ENCODE measurements around the gene PTPRF. TPM values are rescaled to one million over a fixed set of nuclear protein-coding genes. Genes with fewer than 3 reads are reported as not detected.

PTPRF gene
- total RNA-seq, 2 donors from 2014 or later: 203 to 250 TPM

- Histone ChIP-seq H3K36me3 (ENCODE audit: control insufficient read depth, insufficient read depth, low read length) (no peaks in the 10 kb centered on the region), H3K27ac (ENCODE audit: low read depth, low read length) (no peak overlapping the region), H3K9me3 (ENCODE audit: control insufficient read depth, low read length) (no peaks in the 10 kb centered on the region), H3K9ac (ENCODE audit: extremely low read depth, low read length, poor library complexity, severe bottlenecking) (no peak overlapping the region), H3K4me3 (ENCODE audit: low read length) (no peak overlapping the region), H3K4me1 (ENCODE audit: control insufficient read depth, insufficient read depth, low read length) (no peaks in the 10 kb centered on the region), H3K27me3 (ENCODE audit: control insufficient read depth, insufficient read depth, low read length, poor library complexity, severe bottlenecking) (no peaks in the 10 kb centered on the region)
- H3K4me3 Mint-ChIP-seq: no peak overlapping the region
- H3K9me3 Mint-ChIP-seq: no peaks in the 10 kb centered on the region
- H3K4me1 Mint-ChIP-seq: peaks cover 15% of the 10 kb centered on the region
- peaks cover 13% of the 10 kb centered on the region for H3K27me3 Mint-ChIP-seq (ENCODE audit: insufficient read depth)
- no peak for TF ChIP-seq CTCF (conservative IDR thresholded peaks at IDR 0.05)
- DNase-seq: no peak
- H3K36me3 Mint-ChIP-seq (ENCODE audit: low read depth): no peaks in the 10 kb centered on the region
- H3K27ac Mint-ChIP-seq: no peak overlapping the region
- WGBS, 2 experiments (ENCODE audit: insufficient coverage in 1 of 2, insufficient read length in 1 of 2): 90 to 93% methylated on average over 11 to 13 of the region's 13 CpGs
These were observed 7.8 kb upstream of the PTPRF start for GRCh38 chr1:43522776-43523480.

- Mint-ChIP-seq H3K27me3 (ENCODE audit: insufficient read depth) (peaks cover 9% of the 10 kb centered on the region), H3K4me3 (no peak overlapping the region), H3K27ac (no peak overlapping the region), H3K4me1 (peaks cover 21% of the 10 kb centered on the region), H3K9me3 (no peaks in the 10 kb centered on the region), H3K36me3 (ENCODE audit: low read depth) (no peaks in the 10 kb centered on the region)
- Histone ChIP-seq H3K9me3 (ENCODE audit: control insufficient read depth, low read length) (no peaks in the 10 kb centered on the region), H3K4me1 (ENCODE audit: control insufficient read depth, insufficient read depth, low read length) (no peaks in the 10 kb centered on the region), H3K4me3 (ENCODE audit: low read length) (no peak overlapping the region), H3K9ac (ENCODE audit: extremely low read depth, low read length, poor library complexity, severe bottlenecking) (no peak overlapping the region), H3K27ac (ENCODE audit: low read depth, low read length) (no peak overlapping the region), H3K27me3 (ENCODE audit: control insufficient read depth, insufficient read depth, low read length, poor library complexity, severe bottlenecking) (no peaks in the 10 kb centered on the region), H3K36me3 (ENCODE audit: control insufficient read depth, insufficient read depth, low read length) (no peaks in the 10 kb centered on the region)
- WGBS, 2 experiments (ENCODE audit: insufficient coverage in 1 of 2, insufficient read length in 1 of 2): 94 to 95% methylated on average over 8 of the region's 8 CpGs
- TF ChIP-seq CTCF (conservative IDR thresholded peaks at IDR 0.05): no peak
- no peak for DNase-seq
These were observed 5.9 kb upstream of the PTPRF start for GRCh38 chr1:43524804-43525203.

DNA sequence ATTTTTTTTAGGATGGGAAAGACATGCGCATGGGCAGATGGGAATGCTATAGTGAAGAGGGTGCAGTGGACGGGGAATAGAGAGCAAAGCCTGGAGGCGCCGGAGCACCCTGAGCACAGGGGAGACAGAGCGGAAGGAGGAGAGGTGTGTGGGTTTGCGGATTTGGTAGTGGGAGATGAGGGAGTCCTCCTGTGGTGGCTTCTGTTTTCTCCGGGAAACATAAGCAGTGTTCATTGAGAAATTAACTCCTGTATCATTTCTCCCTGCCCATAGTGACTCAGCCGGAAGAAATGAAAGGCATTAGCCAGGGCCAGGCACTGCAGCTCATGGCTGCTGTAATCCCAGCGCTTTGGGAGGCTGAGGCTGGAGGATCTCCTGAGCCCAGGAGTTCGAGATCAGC is 4.7 kb upstream of the PTPRF start:
- Mint-ChIP-seq H3K4me3 (no peak overlapping the region), H3K4me1 (peaks cover 25% of the 10 kb centered on the region), H3K9me3 (no peaks in the 10 kb centered on the region), H3K27ac (no peak overlapping the region), H3K27me3 (ENCODE audit: insufficient read depth) (peaks cover 14% of the 10 kb centered on the region), H3K36me3 (ENCODE audit: low read depth) (no peaks in the 10 kb centered on the region)
- Histone ChIP-seq H3K27me3 (ENCODE audit: control insufficient read depth, insufficient read depth, low read length, poor library complexity, severe bottlenecking) (no peaks in the 10 kb centered on the region), H3K27ac (ENCODE audit: low read depth, low read length) (no peak overlapping the region), H3K4me3 (ENCODE audit: low read length) (no peak overlapping the region), H3K4me1 (ENCODE audit: control insufficient read depth, insufficient read depth, low read length) (no peaks in the 10 kb centered on the region), H3K36me3 (ENCODE audit: control insufficient read depth, insufficient read depth, low read length) (no peaks in the 10 kb centered on the region), H3K9me3 (ENCODE audit: control insufficient read depth, low read length) (no peaks in the 10 kb centered on the region), H3K9ac (ENCODE audit: extremely low read depth, low read length, poor library complexity, severe bottlenecking) (no peak overlapping the region)
- TF ChIP-seq CTCF (conservative IDR thresholded peaks at IDR 0.05): no peak
- 72 to 93% methylated on average over 2 to 10 of the region's 10 CpGs for WGBS, 2 experiments (ENCODE audit: insufficient coverage in 1 of 2, insufficient read length in 1 of 2)
- no peak for DNase-seq
